ENCODE results near the gene FBXO34. TPM values are rescaled to one million over a fixed set of nuclear protein-coding genes. Genes with fewer than 3 reads are reported as not detected.

FBXO34 gene
- total and polyA plus RNA-seq, 2 of the 13 experiments (the other 11 are each of a cell fraction or from before 2014, with no cell fraction given), result 8.8 to 13.5 TPM

DNA sequence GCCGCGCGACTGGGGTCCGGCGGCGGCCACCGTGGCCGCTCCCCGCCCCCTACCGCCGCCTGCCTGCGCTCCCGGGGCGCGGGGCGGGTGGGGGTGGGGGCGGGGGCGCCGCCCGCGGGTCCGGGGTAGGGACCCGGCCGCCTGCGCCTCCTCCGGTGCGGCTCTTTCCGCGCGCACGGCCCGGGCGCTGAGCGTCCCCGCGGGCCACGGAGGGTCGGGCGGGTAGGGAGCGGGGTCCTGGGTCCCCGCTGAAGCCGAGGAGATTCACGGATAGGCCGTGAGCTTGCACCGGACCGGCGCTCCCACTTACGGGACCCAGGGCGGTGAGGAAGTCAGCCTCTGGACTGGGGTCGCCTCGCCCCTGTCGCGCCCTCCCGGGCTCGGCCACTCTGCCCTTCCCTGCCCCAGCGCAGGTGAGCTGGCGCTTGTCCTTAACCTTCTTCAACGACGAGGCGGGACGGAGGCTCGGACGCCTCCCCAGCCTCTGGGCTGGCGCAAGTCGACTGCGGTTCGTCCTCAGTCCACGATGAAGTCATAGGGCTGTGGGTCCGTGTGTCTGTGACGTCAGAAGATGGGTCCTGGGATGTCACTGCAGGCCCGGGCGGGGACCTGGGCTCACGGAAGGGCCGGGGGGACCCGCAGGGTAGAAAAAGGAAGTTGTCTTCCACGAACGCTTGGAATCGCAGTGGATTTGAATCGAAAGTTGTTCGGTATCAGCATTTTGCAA, 514 bp downstream of the FBXO34 start (continued):
- no peak for TF ChIP-seq ESRRA (CRISPR knock-in tag; IDR thresholded peaks at IDR 0.05; ENCODE audit: low read depth)
- TF ChIP-seq, protein P1, sequence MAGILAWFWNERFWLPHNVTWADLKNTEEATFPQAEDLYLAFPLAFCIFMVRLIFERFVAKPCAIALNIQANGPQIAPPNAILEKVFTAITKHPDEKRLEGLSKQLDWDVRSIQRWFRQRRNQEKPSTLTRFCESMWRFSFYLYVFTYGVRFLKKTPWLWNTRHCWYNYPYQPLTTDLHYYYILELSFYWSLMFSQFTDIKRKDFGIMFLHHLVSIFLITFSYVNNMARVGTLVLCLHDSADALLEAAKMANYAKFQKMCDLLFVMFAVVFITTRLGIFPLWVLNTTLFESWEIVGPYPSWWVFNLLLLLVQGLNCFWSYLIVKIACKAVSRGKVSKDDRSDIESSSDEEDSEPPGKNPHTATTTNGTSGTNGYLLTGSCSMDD (CRISPR knock-in tag; IDR thresholded peaks at IDR 0.05), result no peak
- no peak for TF ChIP-seq MYNN (CRISPR knock-in tag; IDR thresholded peaks at IDR 0.05; ENCODE audit: low read depth)
- peak; percentile 61; the same call in 1 of the 2 replicates for TF ChIP-seq ZNF317 (CRISPR knock-in tag; IDR thresholded peaks at IDR 0.05)
- TF ChIP-seq, protein P2, sequence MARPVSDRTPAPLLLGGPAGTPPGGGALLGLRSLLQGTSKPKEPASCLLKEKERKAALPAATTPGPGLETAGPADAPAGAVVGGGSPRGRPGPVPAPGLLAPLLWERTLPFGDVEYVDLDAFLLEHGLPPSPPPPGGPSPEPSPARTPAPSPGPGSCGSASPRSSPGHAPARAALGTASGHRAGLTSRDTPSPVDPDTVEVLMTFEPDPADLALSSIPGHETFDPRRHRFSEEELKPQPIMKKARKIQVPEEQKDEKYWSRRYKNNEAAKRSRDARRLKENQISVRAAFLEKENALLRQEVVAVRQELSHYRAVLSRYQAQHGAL (CRISPR knock-in tag; IDR thresholded peaks at IDR 0.05; ENCODE audit: not compliant biosample characterization), result no peak
- TF ChIP-seq ZNF569 (CRISPR knock-in tag; IDR thresholded peaks at IDR 0.05; ENCODE audit: borderline replicate concordance), result no peak
- no peak for TF ChIP-seq ZBTB7A (CRISPR knock-in tag; IDR thresholded peaks at IDR 0.05)
- no peak for TF ChIP-seq CBX2 (IDR thresholded peaks at IDR 0.05; ENCODE audit: low read depth, low read length)
- TF ChIP-seq CBX2 (CRISPR knock-in tag; IDR thresholded peaks at IDR 0.05; ENCODE audit: low read depth), result no peak
- TF ChIP-seq CEBPB (IDR thresholded peaks at IDR 0.05; ENCODE audit: borderline replicate concordance, low read depth, low read length), result no peak
- TF ChIP-seq PRMT3 (CRISPR knock-in tag; IDR thresholded peaks at IDR 0.05; ENCODE audit: borderline replicate concordance, low read depth), result no peak
- 0 out of 2 replicates have a peak, but pooled peaks have one; percentile 40 for TF ChIP-seq NFKBIZ (CRISPR knock-in tag; IDR thresholded peaks at IDR 0.05)
- TF ChIP-seq ZNF501 (CRISPR knock-in tag; IDR thresholded peaks at IDR 0.05), result peak; percentile 66
- TF ChIP-seq MBD4 (IDR thresholded peaks at IDR 0.05; ENCODE audit: borderline replicate concordance, low read length), result no peak
- TF ChIP-seq HNF4A (CRISPR knock-in tag; IDR thresholded peaks at IDR 0.05), result no peak
- TF ChIP-seq, protein P3, sequence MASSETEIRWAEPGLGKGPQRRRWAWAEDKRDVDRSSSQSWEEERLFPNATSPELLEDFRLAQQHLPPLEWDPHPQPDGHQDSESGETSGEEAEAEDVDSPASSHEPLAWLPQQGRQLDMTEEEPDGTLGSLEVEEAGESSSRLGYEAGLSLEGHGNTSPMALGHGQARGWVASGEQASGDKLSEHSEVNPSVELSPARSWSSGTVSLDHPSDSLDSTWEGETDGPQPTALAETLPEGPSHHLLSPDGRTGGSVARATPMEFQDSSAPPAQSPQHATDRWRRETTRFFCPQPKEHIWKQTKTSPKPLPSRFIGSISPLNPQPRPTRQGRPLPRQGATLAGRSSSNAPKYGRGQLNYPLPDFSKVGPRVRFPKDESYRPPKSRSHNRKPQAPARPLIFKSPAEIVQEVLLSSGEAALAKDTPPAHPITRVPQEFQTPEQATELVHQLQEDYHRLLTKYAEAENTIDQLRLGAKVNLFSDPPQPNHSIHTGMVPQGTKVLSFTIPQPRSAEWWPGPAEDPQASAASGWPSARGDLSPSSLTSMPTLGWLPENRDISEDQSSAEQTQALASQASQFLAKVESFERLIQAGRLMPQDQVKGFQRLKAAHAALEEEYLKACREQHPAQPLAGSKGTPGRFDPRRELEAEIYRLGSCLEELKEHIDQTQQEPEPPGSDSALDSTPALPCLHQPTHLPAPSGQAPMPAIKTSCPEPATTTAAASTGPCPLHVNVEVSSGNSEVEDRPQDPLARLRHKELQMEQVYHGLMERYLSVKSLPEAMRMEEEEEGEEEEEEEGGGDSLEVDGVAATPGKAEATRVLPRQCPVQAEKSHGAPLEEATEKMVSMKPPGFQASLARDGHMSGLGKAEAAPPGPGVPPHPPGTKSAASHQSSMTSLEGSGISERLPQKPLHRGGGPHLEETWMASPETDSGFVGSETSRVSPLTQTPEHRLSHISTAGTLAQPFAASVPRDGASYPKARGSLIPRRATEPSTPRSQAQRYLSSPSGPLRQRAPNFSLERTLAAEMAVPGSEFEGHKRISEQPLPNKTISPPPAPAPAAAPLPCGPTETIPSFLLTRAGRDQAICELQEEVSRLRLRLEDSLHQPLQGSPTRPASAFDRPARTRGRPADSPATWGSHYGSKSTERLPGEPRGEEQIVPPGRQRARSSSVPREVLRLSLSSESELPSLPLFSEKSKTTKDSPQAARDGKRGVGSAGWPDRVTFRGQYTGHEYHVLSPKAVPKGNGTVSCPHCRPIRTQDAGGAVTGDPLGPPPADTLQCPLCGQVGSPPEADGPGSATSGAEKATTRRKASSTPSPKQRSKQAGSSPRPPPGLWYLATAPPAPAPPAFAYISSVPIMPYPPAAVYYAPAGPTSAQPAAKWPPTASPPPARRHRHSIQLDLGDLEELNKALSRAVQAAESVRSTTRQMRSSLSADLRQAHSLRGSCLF (CRISPR knock-in tag; IDR thresholded peaks at IDR 0.05; ENCODE audit: borderline replicate concordance), result no peak
- no peak for TF ChIP-seq RFX3 (CRISPR knock-in tag; IDR thresholded peaks at IDR 0.05)
- TF ChIP-seq ISX (CRISPR knock-in tag; conservative IDR thresholded peaks at IDR 0.05), result no peak
- TF ChIP-seq ZNF292 (CRISPR knock-in tag; IDR thresholded peaks at IDR 0.05; ENCODE audit: borderline replicate concordance, low read depth), result no peak
- no peak; the same call in 1 of the 2 replicates for TF ChIP-seq ZNF672 (CRISPR knock-in tag; IDR thresholded peaks at IDR 0.05)
- TF ChIP-seq, protein P4, sequence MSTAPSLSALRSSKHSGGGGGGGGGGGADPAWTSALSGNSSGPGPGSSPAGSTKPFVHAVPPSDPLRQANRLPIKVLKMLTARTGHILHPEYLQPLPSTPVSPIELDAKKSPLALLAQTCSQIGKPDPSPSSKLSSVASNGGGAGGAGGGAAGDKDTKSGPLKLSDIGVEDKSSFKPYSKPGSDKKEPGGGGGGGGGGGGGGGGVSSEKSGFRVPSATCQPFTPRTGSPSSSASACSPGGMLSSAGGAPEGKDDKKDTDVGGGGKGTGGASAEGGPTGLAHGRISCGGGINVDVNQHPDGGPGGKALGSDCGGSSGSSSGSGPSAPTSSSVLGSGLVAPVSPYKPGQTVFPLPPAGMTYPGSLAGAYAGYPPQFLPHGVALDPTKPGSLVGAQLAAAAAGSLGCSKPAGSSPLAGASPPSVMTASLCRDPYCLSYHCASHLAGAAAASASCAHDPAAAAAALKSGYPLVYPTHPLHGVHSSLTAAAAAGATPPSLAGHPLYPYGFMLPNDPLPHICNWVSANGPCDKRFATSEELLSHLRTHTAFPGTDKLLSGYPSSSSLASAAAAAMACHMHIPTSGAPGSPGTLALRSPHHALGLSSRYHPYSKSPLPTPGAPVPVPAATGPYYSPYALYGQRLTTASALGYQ (CRISPR knock-in tag; IDR thresholded peaks at IDR 0.05), result no peak
- TF ChIP-seq FOXJ3 (CRISPR knock-in tag; IDR thresholded peaks at IDR 0.05; ENCODE audit: borderline replicate concordance), result no peak

Measured in HepG2 (cell line).